ENCODE measurements around the gene MMP24OS.

Gene MMP24OS

DNA sequence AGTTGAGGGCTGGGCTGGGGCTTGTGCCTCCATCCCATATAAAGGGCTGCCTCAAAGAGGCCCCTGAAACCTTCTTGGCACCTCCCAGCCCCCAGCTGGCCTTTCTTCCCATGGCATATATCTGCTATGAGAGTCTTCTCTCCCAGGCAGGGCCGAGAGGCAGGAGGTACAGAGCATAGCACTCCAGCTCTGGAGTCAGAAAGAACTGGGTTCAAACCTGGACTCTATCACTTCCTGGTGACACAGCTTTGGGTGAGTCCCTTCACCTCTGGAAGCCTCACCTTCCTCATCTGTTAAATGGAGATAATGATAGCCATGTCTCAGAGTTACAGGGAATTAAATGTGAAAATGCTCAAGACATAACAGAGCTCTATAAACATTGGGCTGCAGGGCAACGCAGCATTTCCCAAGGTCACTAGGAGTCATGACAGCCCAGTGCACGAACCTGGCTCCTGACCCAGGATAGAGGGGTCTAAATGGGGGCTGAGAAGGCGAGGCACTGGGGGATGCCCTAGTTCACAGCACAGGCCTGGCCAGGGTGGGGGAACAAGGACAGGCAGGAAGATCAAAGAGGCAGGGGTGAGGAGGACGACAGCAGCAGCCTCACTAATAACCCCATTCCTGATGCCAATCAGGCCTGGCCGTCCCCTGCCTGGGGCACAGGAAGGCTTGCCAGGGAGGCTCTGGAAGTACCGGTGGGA is 12.4 kb upstream of the MMP24OS start:
- DNase-seq, result no peak

DNA sequence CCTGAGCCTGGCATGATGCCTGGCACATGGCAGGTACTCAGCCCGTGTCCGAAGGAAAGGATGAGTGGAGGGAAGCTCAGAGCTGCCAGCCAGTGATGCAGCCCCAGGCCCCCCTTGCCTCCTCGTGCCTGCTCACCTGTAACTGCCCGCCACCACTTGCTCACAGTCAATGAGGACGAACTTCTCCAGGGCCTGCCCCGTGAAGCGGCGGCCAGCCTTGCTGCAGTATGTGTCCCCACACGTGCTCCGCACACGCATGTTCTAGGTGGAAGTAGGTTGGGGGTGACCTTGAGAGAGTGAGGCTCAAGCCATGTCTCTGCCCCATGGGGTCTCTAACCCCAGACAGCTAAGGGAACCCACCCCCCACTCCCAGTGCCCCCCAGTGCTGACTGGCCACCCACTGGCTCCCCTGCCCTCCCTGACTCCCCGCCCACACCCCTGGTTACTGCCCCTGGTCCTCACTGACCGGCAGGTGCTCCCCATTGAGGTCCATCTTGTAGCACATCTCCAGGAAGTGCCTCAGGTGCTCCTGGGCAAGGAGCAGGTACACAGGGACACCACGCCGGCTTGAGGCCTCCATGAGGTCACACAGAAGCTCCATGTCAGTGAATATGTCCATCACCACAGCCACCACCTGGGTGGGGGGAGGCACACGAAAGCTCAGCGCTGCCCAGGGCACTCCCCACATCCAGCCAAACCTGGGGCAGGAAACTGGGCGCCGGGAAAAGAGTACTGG is 10.6 kb upstream of the MMP24OS start:
- no peak for DNase-seq

DNA sequence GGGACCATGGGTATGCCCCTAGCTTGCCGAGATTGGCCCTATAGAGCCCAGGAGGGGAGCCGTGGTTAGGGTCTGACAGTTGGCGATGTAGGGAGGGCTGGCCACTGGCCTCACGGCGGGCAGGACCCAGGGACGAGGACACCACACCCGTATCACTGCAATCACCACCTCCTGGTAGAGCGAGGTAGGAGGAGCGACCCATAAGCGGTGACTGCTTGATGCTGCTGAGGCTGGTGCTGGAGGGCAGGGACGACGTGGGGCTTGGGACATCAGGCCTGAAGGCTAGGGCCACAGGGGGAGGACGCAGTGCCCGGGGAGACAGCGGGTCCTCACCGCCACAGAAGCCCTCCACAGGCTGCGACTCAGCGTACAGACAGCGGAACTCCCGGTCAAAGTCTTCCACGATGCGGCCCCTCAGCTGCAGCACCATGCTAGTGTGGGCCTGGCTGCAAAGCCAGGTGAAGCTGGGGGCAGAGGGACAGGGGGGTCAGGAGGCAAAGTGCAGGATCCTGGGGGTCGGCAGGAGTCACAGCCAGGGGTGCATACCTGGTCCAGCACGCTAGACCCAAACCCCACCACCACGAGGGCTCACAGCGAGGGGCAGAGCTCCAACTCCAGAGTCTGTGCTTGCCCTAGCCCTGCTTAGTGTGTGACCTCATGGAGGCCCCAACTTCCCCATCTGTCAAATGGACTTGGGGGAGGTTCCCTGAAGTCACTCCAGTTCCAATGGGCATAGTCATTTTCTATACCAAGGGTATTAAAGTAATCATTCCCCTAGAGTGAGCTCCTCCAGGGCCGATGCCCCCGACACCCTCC is 9.8 kb upstream of the MMP24OS start:
- no peak for DNase-seq

DNA sequence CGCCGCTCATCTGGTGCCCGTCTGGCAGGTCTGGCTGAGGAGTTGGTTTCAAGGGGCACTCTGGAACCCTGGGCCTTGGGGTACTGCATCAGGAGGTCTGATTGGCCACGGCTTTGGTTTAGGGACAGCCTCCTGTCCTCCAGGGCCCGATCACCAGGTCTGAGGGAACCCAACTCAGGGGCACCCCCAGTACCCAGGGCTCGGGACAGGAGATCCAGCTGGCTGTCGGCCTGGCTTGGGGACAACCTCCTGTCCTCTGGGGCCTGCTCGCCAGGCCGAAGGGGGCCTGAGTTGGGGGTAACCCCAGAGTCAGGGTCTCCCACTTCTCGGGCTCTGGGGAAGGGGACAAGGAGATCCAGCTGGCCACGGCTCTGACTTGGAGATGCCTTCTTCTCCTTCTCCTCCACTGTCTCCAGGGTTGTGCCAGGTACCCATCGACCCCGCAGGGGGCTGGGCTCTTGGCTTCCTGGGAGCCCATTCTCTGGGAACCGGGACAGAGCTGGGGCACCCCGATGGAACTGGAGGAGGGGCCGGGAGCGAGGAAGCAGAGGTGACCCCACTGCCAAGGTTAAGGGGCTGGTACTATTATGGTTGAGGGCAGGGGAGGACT is 9.1 kb upstream of the MMP24OS start:
- no peak for DNase-seq

- DNase-seq, result no peak
These were observed 8.4 kb upstream of the MMP24OS start for GRCh38 chr20:35286077-35286898.

DNA sequence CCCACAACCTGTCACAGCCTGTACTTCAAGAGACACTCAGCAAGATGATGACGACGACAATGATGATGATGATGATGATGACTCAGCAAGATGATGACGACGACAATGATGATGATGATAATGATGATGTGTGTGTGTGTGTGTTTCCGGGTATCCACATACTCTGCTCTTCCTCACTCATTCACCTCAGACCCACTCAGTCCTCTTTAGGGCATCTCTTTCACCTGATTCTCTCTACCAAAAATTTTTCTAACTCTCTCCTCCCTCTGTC is 7.8 kb upstream of the MMP24OS start:
- no peak for DNase-seq

DNA sequence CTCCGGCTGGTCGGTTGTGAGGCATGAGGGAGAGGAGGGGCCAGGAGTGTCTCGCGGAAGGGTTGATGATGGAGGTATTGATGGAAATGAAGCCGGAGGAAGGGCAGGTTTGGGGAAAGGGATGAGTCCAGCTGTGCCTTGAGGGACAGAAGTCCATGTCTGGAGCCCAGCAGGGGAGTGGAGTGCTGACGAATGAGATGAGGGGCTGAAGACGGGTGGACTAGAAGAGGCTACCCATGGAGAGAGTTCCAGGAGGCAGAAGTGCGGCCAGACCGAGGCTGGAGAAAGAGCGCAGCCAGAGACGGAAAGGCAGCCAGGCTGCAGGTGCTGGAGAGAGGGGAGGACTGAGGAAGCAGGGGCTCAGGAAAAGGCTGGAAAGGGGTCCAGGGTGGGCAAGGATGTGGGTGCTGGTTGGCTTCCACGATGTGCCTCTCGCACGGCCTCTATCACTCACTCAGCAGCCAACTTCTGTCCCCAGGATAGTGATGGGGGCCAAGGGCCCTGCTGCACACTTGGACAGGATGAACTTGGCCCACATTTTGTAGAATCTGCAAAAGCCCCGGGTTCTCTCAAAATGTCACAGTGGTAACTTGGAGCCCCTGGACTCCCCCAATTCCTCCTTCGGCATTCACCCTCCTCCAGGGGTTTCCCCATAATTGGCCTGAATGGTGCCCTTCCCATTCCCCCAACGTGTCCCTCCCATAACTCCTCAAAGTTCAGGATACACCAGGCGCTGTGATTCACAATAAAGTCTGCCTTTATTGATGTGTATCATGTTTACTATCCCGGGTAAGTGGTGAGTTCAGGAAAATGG is 7.3 kb upstream of the MMP24OS start:
- DNase-seq, result no peak

DNA sequence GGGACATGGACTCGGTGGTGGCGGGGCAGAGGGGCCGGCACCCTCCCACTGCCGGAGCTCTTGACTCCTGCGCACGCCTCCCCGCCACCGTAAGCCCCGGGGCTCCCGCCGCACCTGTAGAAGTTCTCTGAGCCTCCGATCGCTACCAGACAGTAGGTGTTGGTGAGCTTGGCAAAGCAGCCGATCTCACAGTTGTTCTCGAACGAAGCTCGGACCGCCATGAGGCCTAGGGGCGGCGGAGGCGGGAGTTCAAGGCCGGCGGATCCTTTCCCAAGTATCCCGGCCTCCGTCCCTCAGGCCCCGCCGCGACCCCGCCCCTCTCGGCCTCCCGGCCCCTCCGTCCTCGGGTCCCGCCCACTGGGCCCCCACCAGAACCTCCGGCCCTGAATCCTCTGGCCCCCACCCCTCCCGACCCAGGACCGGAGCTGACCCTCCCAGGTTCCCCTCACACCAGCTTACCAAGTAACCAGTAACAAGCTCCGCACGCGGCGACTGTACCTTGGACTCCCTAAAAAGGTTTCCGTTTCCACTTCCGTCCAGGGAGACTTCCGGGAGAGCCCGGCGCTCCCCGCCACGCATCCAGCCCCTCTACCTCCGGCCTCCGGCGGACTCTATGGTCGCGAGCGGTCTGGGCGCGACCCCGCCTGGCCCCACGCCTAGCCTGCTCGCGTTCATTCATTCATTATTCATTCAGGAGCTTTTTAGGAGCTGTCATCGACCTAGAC is 6.5 kb upstream of the MMP24OS start, which contains the start of gene EIF6:
EIF6 (minus strand) TSS at position 506 of the 725 bp plus-strand sequence; CDS start at position 221, 285 bp downstream.
- DNase-seq, result peak; percentile 65 to 66

- DNase-seq, result no peak
These were observed 5.7 kb upstream of the MMP24OS start for GRCh38 chr20:35283441-35284266.

- DNase-seq, result no peak
These were observed 3.7 kb upstream of the MMP24OS start for GRCh38 chr20:35281506-35282101.

DNA sequence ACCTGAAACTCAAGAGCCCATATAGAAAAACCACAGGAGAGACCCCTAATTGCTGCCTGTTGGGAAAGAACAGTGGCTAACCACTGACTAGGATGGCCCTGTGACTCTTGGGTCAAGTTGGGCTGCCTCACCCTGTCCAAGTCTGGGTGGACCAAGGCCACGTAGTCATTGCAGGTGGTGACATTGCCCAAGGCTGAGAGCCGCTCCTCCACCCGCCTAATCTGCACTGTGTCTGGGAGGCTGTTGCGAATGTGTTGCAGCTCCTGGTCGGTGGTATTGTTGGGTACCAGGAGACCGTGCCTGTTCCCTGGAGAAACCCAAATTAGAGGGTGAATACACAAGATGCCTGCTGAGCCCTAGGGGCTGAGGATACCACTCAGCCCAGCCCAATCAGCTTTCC is 2.6 kb upstream of the MMP24OS start:
- DNase-seq, result no peak

DNA sequence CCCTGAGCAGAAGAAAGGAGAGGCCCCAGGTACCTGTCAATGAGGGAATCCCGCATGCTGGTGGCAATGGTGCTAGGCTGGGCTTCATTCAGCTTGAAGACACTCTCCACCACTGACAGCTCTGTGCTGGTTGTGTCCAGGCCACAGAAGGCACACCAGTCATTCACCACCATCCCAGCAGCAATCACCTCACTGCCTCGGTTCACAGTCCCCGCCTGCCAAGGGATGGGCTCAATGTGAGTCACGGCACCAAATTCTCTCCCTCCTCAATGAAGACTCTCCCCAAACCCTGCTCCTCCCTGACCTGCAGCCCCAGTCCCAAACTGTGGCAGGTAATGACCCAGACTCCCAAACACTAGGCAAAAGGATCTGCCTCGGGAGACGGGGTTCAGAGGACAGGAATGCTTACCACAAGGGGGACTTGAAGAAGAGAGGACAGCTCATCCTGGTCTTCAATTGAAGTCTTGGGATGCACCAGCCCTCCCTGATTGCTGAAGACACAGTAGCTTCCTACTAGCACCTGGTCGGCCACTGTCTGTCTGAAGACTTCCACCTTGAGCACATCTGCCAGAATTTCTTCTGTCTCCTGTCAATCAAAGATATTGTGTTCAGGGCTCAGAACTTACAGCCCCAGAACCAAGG is 1.7 kb upstream of the MMP24OS start:
- no peak for DNase-seq

DNA sequence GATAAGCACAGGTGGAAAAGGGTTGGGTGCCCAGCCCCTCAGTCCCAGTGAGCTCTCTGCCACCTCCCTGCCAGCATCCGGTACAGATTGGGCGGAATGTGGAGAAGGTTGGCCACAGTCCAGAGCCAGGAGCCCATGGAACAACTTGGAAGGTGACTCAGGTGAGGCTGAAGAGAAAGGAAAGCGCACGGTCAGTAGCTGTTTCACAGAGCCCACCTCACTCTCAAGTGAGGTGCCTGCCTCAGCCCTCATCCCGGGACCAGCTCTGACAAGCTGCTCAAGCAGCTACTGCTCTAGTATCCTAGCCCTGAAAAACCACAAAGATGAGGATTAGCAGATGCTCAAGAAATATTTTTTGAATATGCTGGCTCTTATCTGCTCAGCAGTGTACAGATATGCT is 1.1 kb upstream of the MMP24OS start:
- DNase-seq, result no peak

- no peak for DNase-seq
These were observed 795 bp downstream of the MMP24OS start for GRCh38 chr20:35277127-35277526.

DNA sequence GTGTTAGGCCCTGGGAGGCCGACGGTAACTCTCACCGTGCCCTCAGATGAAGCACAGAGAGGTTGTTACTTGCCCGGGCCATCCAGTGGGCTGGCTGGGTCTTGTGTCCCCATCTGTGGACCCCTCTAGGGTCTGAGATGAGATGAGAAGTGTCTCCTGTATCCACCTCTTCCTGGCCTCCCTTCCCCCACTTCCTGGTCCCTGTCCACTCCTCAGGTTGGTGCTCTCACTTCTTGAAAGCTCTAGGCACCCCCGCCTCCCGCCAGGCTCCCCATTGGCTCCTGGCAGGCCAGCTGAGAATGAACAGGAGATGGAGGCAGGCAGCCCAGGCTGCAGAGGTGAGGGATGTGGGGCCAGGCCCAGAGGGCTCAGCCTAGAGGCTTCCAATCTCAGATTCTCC is 1.5 kb downstream of the MMP24OS start:
- no peak for DNase-seq

- no peak for DNase-seq
These were observed 2.1 kb downstream of the MMP24OS start for GRCh38 chr20:35275741-35276251.

DNA sequence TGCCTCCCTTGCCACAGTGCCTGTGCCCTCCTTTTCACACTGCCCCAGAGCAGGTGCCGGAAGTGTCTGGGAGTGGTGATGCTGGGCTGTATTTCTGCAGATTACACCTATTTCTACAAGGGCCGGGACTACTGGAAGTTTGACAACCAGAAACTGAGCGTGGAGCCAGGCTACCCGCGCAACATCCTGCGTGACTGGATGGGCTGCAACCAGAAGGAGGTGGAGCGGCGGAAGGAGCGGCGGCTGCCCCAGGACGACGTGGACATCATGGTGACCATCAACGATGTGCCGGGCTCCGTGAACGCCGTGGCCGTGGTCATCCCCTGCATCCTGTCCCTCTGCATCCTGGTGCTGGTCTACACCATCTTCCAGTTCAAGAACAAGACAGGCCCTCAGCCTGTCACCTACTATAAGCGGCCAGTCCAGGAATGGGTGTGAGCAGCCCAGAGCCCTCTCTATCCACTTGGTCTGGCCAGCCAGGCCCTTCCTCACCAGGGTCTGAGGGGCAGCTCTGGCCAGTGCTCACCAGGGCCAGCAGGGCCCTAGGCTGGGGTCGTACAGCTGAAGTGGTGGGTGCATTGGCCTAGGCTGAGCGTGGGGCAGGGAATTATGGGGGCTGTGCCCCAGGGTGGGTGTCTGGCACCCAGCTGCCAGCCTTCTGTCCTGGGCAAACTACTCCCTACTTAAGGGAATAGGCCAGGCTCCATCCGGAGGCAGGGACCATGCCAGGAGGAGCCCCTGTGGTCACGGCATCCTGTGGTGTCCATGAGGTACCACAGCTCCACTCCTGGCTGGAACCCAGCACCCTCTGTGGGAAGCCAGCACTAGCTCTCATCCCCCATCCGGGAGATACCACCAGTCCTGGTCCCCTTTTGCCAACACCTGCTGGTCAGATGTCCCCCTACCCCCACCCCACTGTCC is 3.5 kb downstream of the MMP24OS start:
- DNase-seq, result no peak
